ENCODE results near the gene OR1J1.

OR1J1 gene

DNA sequence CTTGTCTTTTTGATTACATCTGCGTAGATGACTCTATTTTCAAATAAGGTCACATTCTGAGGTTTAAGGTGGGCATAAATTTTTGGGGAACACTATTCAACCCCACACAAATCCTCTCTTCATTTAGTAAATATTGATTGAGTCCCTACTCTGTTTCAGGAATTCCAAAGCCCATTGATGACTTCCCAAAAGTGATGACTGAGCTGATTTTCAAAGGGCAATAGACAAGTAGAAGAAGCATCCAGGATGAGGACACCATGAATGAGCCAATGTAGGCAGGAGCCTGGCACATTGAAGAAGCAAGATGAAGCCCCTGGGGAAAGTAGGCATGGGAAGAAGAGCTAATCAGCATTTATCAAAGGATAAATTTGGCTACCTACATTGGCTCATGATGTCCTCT, 35.2 kb downstream of the OR1J1 start:
- H3K4me1 ChIP-seq (ENCODE audit: insufficient read depth, poor library complexity, severe bottlenecking) = peaks cover 2% of the 10 kb centered on the region
- DNase-seq (ENCODE audit: low spot score) (no peak), ATAC-seq (ENCODE audit: low read depth) (no peak)
- H3K27ac ChIP-seq (ENCODE audit: poor library complexity, severe bottlenecking) = no peak overlapping the region
- TF ChIP-seq, protein P1, sequence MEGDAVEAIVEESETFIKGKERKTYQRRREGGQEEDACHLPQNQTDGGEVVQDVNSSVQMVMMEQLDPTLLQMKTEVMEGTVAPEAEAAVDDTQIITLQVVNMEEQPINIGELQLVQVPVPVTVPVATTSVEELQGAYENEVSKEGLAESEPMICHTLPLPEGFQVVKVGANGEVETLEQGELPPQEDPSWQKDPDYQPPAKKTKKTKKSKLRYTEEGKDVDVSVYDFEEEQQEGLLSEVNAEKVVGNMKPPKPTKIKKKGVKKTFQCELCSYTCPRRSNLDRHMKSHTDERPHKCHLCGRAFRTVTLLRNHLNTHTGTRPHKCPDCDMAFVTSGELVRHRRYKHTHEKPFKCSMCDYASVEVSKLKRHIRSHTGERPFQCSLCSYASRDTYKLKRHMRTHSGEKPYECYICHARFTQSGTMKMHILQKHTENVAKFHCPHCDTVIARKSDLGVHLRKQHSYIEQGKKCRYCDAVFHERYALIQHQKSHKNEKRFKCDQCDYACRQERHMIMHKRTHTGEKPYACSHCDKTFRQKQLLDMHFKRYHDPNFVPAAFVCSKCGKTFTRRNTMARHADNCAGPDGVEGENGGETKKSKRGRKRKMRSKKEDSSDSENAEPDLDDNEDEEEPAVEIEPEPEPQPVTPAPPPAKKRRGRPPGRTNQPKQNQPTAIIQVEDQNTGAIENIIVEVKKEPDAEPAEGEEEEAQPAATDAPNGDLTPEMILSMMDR (IDR thresholded peaks at IDR 0.05; ENCODE audit: poor library complexity, severe bottlenecking) = no peak
- no peaks in the 10 kb centered on the region for H3K9me3 ChIP-seq (ENCODE audit: severe bottlenecking)
- no peaks in the 10 kb centered on the region for H3K36me3 ChIP-seq (ENCODE audit: low read depth)
- H3K27me3 ChIP-seq (ENCODE audit: insufficient read depth, poor library complexity, severe bottlenecking) = no peaks in the 10 kb centered on the region
- no peak overlapping the region for H3K4me3 ChIP-seq (ENCODE audit: severe bottlenecking)

Data from RWPE2 (cell line).